ENCODE data around the gene DIAPH3. TPM values are rescaled to one million over a fixed set of nuclear protein-coding genes. Genes with fewer than 3 reads are reported as not detected.

The DIAPH3 gene
- total and polyA plus RNA-seq, 2 of the 8 experiments (the other 6 are each of a cell fraction or from before 2014, with no cell fraction given) = 8.0 to 30.8 TPM

DNA sequence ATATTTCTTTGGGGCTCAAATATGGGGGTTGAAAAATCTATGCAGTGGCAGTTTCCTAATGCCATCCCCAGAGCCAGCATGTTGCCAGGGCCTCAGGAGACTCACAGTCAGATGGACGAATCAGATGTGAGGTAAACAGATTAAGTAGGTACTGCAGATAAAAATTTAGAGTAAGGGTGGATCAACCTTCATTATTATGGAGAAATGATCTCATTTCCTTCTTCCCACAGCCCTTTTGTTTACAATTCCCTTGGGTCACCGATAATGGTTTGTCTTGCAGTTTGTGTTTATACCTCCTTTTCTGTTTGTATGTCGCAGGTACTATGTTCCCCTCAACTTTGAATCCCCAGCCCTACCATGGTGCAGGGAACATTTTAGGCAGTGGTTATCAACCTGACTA lies 20.0 kb downstream of the DIAPH3 start (continued):
- TF ChIP-seq EP300 (IDR thresholded peaks at IDR 0.05; ENCODE audit: borderline replicate concordance in 1 of 2, low read depth in 2 of 2, low read length in 2 of 2) (no peak), KDM5A (IDR thresholded peaks at IDR 0.05; ENCODE audit: low read length) (no peak), JUN (IDR thresholded peaks at IDR 0.05; ENCODE audit: low read depth, low read length) (no peak), FOSL1 (IDR thresholded peaks at IDR 0.05; ENCODE audit: insufficient read depth, low read depth, low read length) (no peak), TAF1 (IDR thresholded peaks at IDR 0.05; ENCODE audit: low read depth, low read length) (no peak), TEAD4 (IDR thresholded peaks at IDR 0.05; ENCODE audit: low read depth, low read length) (no peak), CTBP2 (IDR thresholded peaks at IDR 0.05; ENCODE audit: borderline replicate concordance, insufficient read depth, insufficient read length, low read length) (no peak)

Measured in H1 (cell line).